A549 (cell line): ENCODE data around the gene NELFE.

Experiments used
- ESRRA ChIP-seq: fragments of 150-350 bp; IDR thresholded peaks from 2 replicates; pipeline ENCODE4 v1.6.1; 2014; ENCODE audit warnings: mild to moderate bottlenecking, low read length, borderline replicate concordance
- HMGXB4 ChIP-seq: fragments of 250-450 bp; sonication (Bioruptor Pico); IDR thresholded peaks from 2 replicates; pipeline ENCODE4 v1.5.0; 2021; ENCODE audit warnings: mild to moderate bottlenecking, moderate library complexity, borderline replicate concordance
- MYC ChIP-seq: IDR thresholded peaks from 2 replicates; pipeline ENCODE4 v1.6.1; 2012; ENCODE audit warnings: mild to moderate bottlenecking, inconsistent platforms, low read length, improper control_type of control experiment, borderline replicate concordance

- TF ChIP-seq MYC (peak; percentile 53; the same call in 1 of the 2 replicates), ESRRA (no peak), HMGXB4 (CRISPR knock-in tag) (no peak)
Measured at GRCh38 chr6:31971993-31972708, 13.4 kb upstream of the NELFE start, which contains the start of gene DXO.
